ENCODE measurements around the gene C8G. TPM values are rescaled to one million over a fixed set of nuclear protein-coding genes. Genes with fewer than 3 reads are reported as not detected.

C8G gene
- total RNA-seq, 1 donor from 2014 or later, result 1.5 TPM

DNA sequence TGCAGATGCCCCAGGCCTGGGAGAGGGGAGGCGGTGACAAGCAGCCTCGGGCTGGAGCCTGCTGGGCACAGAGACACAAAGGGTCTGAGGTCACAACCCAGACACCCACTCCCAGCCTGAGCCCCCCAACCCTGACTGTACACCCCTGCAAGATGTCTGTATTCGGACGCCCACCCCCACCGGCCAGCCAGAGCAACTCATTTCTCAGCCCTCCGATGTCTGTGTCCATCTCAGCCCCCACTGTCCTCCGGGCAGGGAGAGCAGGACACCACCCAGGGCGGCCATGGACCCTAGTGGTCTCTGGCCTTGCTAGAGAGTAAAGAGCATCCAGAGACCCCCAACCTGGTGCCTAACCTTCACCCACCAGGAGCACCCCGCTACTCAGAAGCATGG, 10.9 kb downstream of the C8G start:
- H3K36me3 Mint-ChIP-seq (ENCODE audit: low read depth), result no peaks in the 10 kb centered on the region
- H3K9me3 Mint-ChIP-seq, result peaks cover 9% of the 10 kb centered on the region
- no peaks in the 10 kb centered on the region for H3K4me1 Mint-ChIP-seq (ENCODE audit: low read depth)
- H3K27me3 Mint-ChIP-seq (ENCODE audit: insufficient read depth), result no peaks in the 10 kb centered on the region
- no peak overlapping the region for H3K4me3 Mint-ChIP-seq
- intact Hi-C loops (cut with micrococcal nuclease), result no loop called here
- no peak for DNase-seq (ENCODE audit: low spot score)
- no peak overlapping the region for H3K27ac Mint-ChIP-seq

DNA sequence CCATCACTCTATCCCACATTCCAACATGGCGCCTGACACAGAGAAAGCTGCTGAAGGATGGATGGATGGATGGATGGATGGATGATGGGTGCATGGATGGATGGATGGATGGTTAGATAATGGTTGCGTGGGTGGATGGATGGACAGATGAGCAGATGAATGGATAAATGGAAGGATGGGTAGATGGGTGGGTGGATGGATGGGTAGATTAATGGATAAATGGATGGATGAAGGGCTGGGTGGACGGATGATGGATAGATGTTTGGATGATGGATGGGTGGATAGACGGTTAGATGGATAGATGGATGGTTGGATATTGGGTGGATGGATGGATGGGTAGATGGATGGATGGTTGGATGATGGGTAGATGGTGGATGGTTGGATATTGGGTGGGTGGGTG, 11.6 kb downstream of the C8G start:
- DNase-seq (ENCODE audit: low spot score), result no peak
- Mint-ChIP-seq H3K4me1 (ENCODE audit: low read depth) (no peaks in the 10 kb centered on the region), H3K27me3 (ENCODE audit: insufficient read depth) (no peaks in the 10 kb centered on the region), H3K36me3 (ENCODE audit: low read depth) (no peaks in the 10 kb centered on the region), H3K4me3 (no peak overlapping the region), H3K9me3 (peaks cover 9% of the 10 kb centered on the region), H3K27ac (peak overlapping the region; percentile 56)
- intact Hi-C loops (cut with micrococcal nuclease), result no loop called here

DNA sequence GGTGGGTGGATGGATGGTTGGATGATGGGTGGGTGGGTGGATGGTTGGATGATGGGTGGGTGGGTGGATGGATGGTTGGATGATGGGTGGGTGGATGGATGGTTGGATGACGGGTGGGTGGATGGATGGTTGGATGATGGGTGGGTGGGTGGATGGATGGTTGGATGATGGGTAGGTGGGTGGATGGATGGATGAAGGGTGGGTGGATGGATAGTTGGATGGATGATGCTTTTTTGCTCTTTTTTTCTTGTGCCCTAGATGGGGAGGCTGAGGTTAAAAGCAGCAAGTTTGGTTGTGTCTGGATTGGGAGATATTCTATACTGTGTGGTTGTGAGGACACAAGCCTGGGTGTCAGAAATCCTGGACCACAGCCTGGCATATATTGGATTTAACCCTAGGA, 12.4 kb downstream of the C8G start:
- intact Hi-C loops (cut with micrococcal nuclease), result no loop called here
- Mint-ChIP-seq H3K4me3 (no peak overlapping the region), H3K9me3 (peaks cover 9% of the 10 kb centered on the region), H3K36me3 (ENCODE audit: low read depth) (no peaks in the 10 kb centered on the region), H3K4me1 (ENCODE audit: low read depth) (no peaks in the 10 kb centered on the region), H3K27ac (no peak overlapping the region), H3K27me3 (ENCODE audit: insufficient read depth) (no peaks in the 10 kb centered on the region)
- no peak for DNase-seq (ENCODE audit: low spot score)

GRCh38 chr9:136957901-136958300, 12.9 kb downstream of the C8G start:
- H3K27me3 Mint-ChIP-seq (ENCODE audit: insufficient read depth), result no peaks in the 10 kb centered on the region

GRCh38 chr9:136958473-136958872, 13.4 kb downstream of the C8G start:
- H3K4me1 Mint-ChIP-seq (ENCODE audit: low read depth), result no peaks in the 10 kb centered on the region
- no peaks in the 10 kb centered on the region for H3K27me3 Mint-ChIP-seq (ENCODE audit: insufficient read depth)
- DNase-seq (ENCODE audit: low spot score), result no peak
- no peaks in the 10 kb centered on the region for H3K36me3 Mint-ChIP-seq (ENCODE audit: low read depth)
- no peak overlapping the region for H3K27ac Mint-ChIP-seq
- intact Hi-C loops (cut with micrococcal nuclease), result no loop called here
- H3K4me3 Mint-ChIP-seq, result no peak overlapping the region
- H3K9me3 Mint-ChIP-seq, result peaks cover 9% of the 10 kb centered on the region

More at GRCh38 chr9:136957901-136958300, 12.9 kb downstream of the C8G start:
- no peak for DNase-seq (ENCODE audit: low spot score)
- no peaks in the 10 kb centered on the region for H3K4me1 Mint-ChIP-seq (ENCODE audit: low read depth)
- no peak overlapping the region for H3K4me3 Mint-ChIP-seq
- H3K36me3 Mint-ChIP-seq (ENCODE audit: low read depth), result no peaks in the 10 kb centered on the region
- H3K27ac Mint-ChIP-seq, result no peak overlapping the region
- H3K9me3 Mint-ChIP-seq, result peaks cover 9% of the 10 kb centered on the region
- intact Hi-C loops (cut with micrococcal nuclease), result no loop called here

DNA sequence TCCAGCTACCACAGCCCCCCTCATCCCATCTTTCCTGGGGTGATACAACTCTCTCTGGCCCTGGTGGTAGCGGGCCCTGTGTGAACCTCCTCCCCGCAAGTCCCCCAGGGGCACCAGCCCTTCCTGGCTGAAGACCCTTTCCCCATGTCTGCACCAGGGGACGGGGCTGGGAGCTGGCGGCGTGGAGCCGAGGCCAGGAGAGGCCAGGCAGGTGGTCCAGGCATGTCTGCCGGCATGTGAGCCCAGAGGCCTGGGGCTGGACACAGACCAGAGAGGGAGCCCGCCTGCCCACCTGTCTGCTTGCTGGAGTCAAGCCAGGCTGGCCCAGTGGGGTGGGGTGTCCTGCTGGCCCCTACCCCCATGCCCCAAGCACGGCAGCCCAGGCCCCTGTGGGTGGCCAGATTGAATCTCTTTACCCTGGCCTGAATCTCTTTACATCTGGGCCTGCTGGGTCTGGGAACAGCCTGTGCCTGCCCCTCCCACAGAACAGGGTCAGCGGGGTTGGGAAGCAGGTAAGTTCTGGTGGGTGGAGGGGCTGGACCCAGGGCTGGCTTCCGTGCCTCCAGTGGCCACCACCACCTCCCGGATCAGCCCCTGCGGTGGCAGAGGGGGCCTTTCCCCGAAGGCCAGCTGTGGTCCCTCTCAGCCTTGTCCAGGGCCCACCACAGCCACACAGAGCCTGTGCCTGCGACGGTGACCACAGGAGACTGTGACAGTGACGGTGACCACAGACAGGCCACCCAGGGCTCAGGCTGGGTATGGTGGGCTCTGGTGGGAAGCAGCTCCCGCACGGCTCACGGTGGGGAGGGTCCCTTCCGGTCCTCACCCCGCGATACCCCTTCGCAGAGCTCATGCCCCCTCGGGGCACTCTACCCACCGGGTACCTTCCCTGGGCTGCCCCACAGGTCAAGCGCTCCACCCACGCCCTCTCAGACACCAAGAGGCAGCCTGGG, 14.1 kb downstream of the C8G start:
- Mint-ChIP-seq H3K4me3 (no peak overlapping the region), H3K36me3 (ENCODE audit: low read depth) (no peaks in the 10 kb centered on the region), H3K27me3 (ENCODE audit: insufficient read depth) (no peaks in the 10 kb centered on the region), H3K4me1 (ENCODE audit: low read depth) (no peaks in the 10 kb centered on the region), H3K27ac (no peak overlapping the region), H3K9me3 (peaks cover 9% of the 10 kb centered on the region)
- intact Hi-C loops (cut with micrococcal nuclease), result no loop called here
- DNase-seq (ENCODE audit: low spot score), result no peak

- no peaks in the 10 kb centered on the region for H3K27me3 Mint-ChIP-seq (ENCODE audit: insufficient read depth)
- H3K4me3 Mint-ChIP-seq, result no peak overlapping the region
- H3K36me3 Mint-ChIP-seq (ENCODE audit: low read depth), result no peaks in the 10 kb centered on the region
- peaks cover 9% of the 10 kb centered on the region for H3K9me3 Mint-ChIP-seq
- intact Hi-C loops (cut with micrococcal nuclease), result no loop called here
- no peak overlapping the region for H3K27ac Mint-ChIP-seq
- H3K4me1 Mint-ChIP-seq (ENCODE audit: low read depth), result peaks cover 4% of the 10 kb centered on the region
- no peak for DNase-seq (ENCODE audit: low spot score)
These were observed 15.3 kb downstream of the C8G start for GRCh38 chr9:136960212-136960937.

GRCh38 chr9:136960938-136961275, 15.9 kb downstream of the C8G start:
- intact Hi-C loops (cut with micrococcal nuclease), result no loop called here
- H3K4me3 Mint-ChIP-seq, result no peak overlapping the region
- H3K27ac Mint-ChIP-seq, result no peak overlapping the region
- H3K9me3 Mint-ChIP-seq, result peaks cover 9% of the 10 kb centered on the region
- no peaks in the 10 kb centered on the region for H3K36me3 Mint-ChIP-seq (ENCODE audit: low read depth)
- no peaks in the 10 kb centered on the region for H3K27me3 Mint-ChIP-seq (ENCODE audit: insufficient read depth)
- H3K4me1 Mint-ChIP-seq (ENCODE audit: low read depth), result peaks cover 9% of the 10 kb centered on the region
- DNase-seq (ENCODE audit: low spot score), result no peak

DNA sequence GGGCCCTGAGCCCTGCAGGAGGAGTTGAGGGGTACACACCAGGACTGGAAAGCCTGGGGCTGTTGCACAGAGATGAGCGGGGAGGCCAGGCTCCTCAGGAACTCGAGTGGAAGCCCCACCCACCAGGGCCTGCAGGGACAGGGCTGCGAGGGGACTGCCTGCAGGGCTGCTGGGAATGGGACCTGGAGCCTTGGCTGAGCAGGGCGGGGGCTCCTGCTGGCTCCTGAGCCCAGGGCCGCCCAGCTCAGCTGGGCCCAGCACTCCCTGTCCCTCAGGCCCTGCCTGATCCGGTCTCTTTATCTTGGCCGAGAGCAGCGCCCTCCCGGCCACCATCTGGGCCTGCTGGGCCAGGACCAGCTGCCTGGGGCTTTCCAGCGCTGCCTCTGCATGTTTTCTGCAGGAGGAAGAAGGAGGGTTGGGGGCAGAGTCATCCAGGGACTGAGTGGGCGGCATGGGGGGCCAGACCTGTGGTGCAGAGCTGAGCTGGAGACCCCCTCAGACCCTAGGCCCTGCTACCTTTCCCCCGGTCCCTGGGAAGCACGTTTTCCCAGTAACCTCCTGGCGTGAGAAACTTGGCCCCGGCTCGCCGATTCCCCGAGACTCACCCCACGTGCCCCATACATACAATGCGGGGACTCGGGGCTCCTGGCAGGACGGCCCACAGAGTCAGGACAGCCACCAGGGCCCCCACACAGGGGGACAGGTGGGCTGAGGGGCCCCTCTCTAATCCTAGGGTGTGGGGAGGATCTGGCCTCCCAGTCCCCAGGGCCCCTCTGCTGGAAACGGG, 16.4 kb downstream of the C8G start:
- intact Hi-C loops (cut with micrococcal nuclease), result no loop called here
- no peak overlapping the region for H3K27ac Mint-ChIP-seq

DNA sequence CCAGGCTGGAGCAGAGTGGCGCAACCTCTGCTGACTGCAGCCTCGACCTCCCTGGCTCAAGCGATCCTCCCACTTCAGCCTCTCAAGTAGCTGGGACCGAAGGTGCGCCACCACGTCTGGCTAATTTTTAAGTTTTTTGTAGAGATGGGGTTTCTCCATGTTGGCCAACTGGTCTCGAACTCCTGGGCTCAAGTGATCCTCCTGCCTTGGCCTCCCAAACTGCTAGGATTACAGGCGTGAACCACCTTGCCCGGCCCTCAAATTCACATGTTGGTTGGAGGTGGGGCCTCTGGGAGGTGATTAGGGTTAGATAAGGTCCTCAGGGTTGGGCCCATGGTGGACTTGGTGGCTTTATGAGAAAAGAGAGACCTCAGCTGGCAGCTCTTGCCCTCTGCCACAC, 17.1 kb downstream of the C8G start:
- Mint-ChIP-seq H3K36me3 (ENCODE audit: low read depth) (no peaks in the 10 kb centered on the region), H3K9me3 (no peaks in the 10 kb centered on the region), H3K27ac (no peak overlapping the region), H3K27me3 (ENCODE audit: insufficient read depth) (peaks cover 3% of the 10 kb centered on the region), H3K4me3 (no peak overlapping the region), H3K4me1 (ENCODE audit: low read depth) (peaks cover 15% of the 10 kb centered on the region)
- intact Hi-C loops (cut with micrococcal nuclease), result no loop called here
- no peak for DNase-seq (ENCODE audit: low spot score)

More for the DNA sequence above, 16.4 kb downstream of the C8G start:
- H3K36me3 Mint-ChIP-seq (ENCODE audit: low read depth), result no peaks in the 10 kb centered on the region
- H3K9me3 Mint-ChIP-seq, result peaks cover 5% of the 10 kb centered on the region
- H3K4me3 Mint-ChIP-seq, result no peak overlapping the region
- H3K4me1 Mint-ChIP-seq (ENCODE audit: low read depth), result peaks cover 14% of the 10 kb centered on the region
- H3K27me3 Mint-ChIP-seq (ENCODE audit: insufficient read depth), result no peaks in the 10 kb centered on the region
- no peak for DNase-seq (ENCODE audit: low spot score)

GRCh38 chr9:136962701-136963248, 17.7 kb downstream of the C8G start:
- H3K4me1 Mint-ChIP-seq (ENCODE audit: low read depth), result peaks cover 15% of the 10 kb centered on the region

DNA sequence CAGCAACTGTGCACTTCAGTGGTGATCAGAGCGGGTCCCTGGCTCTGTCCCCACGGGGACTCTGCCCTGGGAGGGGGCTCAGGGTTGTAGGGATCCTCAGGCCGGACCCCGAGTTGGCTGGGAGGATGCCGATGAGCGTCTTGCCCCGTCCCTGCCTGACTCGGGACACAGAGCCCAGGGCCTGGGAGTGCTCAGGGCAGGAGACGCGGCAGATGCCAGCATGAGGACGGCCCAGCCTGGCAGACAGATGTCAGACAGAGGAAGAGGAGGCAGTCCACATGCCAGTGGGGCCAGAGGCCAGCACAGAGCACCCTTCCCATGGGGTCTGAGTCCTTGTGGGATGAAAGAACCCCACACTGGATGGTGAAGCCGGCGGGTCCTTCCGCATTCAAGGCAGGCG, 18.3 kb downstream of the C8G start:
- no peaks in the 10 kb centered on the region for H3K9me3 Mint-ChIP-seq
- no peaks in the 10 kb centered on the region for H3K36me3 Mint-ChIP-seq (ENCODE audit: low read depth)
- no peak overlapping the region for H3K27ac Mint-ChIP-seq

More at GRCh38 chr9:136962701-136963248, 17.7 kb downstream of the C8G start:
- no peak overlapping the region for H3K27ac Mint-ChIP-seq
- intact Hi-C loops (cut with micrococcal nuclease), result no loop called here
- H3K4me3 Mint-ChIP-seq, result no peak overlapping the region
- H3K36me3 Mint-ChIP-seq (ENCODE audit: low read depth), result no peaks in the 10 kb centered on the region
- H3K27me3 Mint-ChIP-seq (ENCODE audit: insufficient read depth), result peaks cover 5% of the 10 kb centered on the region
- H3K9me3 Mint-ChIP-seq, result no peaks in the 10 kb centered on the region
- DNase-seq (ENCODE audit: low spot score), result no peak

More for the DNA sequence above, 18.3 kb downstream of the C8G start:
- intact Hi-C loops (cut with micrococcal nuclease), result no loop called here
- Mint-ChIP-seq H3K27me3 (ENCODE audit: insufficient read depth) (peaks cover 5% of the 10 kb centered on the region), H3K4me3 (no peak overlapping the region), H3K4me1 (ENCODE audit: low read depth) (peaks cover 15% of the 10 kb centered on the region)
- DNase-seq (ENCODE audit: low spot score), result no peak

Measured in activated T-helper 1 cell treated with anti-CD3 and anti-CD28 coated beads, Interleukin-12 subunit alpha, Interleukin-12 subunit beta, Interleukin-2, Interleukin-4 antibody, amounts not matched to agents 30 ng/mL and 10 ng/mL and 1 ng/mL, durations not matched to agents 14 hours and 24 hours and 36 hours (primary cell).